ENCODE measurements around the gene SDCCAG8.

- TF ChIP-seq POLR2AphosphoS5 (IDR thresholded peaks at IDR 0.05) (no peak), CTCF (IDR thresholded peaks at IDR 0.05) (no peak), POLR2A (IDR thresholded peaks at IDR 0.05) (no peak), EP300 (IDR thresholded peaks at IDR 0.05) (no peak)
These were observed 153.4 kb downstream of the SDCCAG8 start for GRCh38 chr1:243409284-243409683.

All from suprapubic skin (tissue), 4 donors.